ENCODE measurements around the gene FBRSL1.
"Not testable (repeated sequence)": the region's sequence is repeated elsewhere in the genome, so short reads cannot be mapped to it uniquely, and the experiment has no call there.

Gene FBRSL1

DNA sequence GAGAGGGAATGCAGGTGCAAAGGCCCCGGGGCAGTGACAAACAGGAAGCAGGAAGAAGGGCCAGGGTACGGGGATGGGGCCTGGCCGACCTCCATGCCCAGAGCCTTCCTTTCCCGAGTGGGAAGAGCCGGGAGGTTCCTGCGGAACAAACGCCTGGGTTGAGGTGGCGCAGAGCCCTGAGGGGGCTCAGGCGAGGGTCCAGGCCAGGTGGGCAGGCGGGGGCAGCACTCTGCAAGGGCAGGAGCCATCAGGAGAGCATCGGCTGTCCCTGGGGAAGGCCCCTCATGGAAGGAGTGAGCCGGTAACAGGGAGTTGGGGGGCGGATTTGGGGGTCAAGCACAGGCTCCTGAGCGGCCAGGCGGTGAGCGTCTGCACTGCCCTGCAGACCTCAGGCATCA, 18.1 kb upstream of the FBRSL1 start:
- DNase-seq = no peak

DNA sequence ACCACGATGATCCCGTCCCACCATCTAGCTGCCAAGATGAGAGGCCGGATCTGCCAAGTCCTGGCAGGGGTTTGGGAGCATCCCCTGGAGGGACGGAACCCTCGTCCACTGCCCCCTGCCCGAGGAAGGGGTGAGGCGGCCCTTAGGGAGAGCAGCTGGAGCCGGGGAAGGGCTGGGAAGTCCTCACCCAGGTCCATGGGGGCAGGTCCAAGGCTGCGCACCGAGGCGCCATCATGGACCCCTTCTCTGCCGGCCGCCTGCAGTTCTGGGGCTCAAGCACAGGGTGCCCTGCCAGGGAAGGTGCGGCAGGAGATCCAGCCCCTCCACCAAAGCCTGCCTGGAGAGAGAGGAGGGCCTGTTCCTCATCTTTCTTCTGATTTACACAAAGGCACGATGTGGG, 17.6 kb upstream of the FBRSL1 start:
- DNase-seq = no peak

DNA sequence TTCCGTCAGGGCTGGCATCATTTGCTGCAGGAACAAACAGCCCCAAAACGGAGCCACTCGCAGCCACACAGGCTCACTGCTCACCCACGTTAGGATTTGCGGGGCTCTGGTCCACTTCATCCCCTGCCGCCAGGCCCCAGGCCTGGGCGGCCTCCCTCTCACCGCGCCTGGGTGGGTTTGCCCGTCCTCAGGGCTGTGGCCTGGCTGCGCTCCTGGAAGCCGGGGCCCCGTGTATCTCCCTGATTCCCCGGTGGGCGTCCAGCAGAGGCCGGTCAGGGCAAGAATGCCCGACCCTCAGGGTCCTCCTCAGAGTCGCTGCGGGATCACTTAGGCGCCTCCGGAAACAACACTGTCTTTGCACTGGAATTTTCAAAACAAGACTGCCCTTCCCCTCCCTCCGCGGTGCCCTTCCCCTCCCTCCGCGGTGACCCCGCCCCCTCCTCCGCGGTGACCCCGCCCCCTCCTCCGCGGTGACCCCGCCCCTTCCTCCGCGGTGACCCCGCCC, 15.7 kb upstream of the FBRSL1 start:
- no peak for DNase-seq

DNA sequence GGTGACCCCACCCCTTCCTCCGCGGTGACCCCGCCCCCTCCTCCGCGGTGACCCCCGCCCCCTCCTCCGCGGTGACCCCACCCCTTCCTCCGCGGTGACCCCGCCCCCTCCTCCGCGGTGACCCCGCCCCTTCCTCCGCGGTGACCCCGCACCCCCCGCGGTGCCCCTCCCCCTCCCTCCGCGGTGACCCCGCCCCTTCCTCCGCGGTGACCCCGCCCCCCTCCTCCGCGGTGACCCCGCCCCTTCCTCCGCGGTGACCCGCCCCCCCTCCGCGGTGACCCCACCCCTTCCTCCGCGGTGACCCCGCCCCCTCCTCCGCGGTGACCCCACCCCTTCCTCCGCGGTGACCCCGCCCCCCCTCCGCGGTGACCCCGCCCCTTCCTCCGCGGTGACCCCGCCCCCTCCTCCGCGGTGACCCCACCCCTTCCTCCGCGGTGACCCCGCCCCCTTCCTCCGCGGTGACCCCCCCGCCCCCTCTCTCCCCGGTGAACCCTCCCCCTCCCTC, 15.1 kb upstream of the FBRSL1 start:
- DNase-seq = not testable (repeated sequence)

DNA sequence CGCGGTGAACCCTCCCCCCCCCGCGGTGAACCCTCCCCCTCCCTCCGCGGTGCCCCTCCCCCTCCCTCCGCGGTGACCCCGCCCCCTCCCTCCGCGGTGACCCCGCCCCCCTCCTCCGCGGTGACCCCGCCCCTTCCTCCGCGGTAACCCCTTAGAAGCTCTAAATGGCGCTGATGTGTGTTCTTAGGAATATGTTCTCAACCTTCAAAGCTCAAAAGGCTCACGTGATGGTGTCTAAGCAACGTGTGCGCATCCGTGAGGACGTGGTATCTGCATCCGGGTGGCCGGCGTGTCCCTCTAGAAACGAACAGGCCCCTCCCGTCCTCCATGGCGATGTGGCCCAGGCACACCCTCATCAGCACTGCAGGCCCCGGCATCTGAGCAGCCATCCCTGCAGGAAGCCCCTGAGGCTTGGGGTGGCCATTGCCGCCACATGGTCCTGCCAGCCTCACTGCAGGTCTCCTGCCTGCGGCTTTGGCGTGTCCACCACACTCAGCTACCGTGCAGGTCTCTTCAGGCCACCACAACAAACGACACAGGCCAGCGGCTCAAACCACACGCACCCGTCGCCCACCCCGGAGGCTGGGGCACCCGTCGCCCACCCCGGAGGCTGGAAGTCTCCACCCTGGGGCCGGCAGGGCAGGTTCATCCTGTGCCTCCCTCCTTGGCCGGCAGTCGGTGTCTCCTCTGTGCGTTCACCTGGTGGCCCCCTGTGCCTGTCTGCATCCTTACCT, 14.5 kb upstream of the FBRSL1 start:
- no peak for DNase-seq

DNA sequence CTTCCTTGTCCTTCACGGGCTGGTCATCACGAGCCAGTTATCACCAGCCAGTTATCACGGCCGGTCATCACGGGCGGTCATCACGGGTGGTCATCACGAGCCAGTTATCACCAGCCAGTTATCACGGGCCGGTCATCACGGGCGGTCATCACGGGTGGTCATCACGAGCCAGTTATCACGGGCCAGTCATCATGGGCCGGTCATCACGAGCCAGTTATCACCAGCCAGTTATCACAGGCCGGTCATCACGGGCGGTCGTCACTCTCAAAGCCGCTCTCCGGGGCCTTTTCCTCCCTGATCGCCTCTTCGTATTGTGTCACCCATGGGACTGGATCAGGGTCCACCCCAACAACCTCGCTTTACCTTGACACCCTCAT, 13.9 kb upstream of the FBRSL1 start:
- DNase-seq = no peak

DNA sequence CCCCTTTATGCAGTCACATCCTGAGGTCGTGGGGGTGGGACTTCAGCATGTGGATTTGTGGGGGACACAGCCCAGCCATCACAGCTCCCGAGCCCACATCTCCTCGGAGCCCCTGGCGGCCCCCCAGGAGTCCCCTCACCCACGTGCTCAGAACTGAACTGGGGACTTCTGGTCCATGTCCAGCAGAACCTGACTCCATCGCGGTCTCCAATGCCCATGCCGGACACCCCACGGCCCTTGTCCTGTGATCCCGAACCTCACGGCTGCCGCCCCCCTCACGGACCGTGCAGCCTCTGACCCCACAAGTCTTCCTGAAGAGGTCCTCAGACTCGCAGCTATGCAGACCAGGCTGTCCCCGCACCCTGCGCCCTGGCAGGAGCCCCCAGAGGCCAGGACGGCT, 13.5 kb upstream of the FBRSL1 start:
- no peak for DNase-seq

DNA sequence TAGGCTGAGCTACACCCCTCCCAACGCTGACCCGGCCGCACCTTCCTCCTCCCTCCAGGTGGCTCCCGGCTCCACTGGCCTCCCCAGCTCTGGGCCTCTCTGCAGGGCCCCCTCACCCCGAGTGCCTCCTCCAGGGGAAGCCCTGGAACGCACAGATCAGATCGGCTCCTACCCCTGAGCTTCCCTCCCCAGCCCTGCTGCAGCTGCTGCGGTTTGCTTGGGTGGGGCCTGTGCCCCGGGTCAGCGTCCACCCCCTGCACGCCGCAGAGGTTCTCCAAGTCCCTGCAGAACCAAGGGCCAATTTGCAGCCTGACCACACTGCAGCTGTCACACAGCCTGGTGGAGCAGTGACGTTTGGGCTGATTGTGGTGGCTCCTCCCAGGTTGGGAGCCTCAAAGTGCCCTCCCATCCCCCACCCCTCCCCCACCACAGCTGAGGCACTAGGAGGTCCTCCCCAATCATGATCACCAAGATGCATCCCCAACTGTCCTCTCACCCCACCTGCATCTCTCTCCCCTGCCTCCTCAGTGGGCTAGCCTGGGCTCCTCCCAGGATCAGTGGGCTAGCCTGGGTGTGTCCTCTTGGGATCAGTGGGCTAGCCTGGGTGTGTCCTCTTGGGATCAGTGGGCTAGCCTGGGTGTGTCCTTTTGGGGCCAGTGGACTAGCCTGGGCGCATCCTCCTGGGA, 12.8 kb upstream of the FBRSL1 start:
- no peak for DNase-seq

DNA sequence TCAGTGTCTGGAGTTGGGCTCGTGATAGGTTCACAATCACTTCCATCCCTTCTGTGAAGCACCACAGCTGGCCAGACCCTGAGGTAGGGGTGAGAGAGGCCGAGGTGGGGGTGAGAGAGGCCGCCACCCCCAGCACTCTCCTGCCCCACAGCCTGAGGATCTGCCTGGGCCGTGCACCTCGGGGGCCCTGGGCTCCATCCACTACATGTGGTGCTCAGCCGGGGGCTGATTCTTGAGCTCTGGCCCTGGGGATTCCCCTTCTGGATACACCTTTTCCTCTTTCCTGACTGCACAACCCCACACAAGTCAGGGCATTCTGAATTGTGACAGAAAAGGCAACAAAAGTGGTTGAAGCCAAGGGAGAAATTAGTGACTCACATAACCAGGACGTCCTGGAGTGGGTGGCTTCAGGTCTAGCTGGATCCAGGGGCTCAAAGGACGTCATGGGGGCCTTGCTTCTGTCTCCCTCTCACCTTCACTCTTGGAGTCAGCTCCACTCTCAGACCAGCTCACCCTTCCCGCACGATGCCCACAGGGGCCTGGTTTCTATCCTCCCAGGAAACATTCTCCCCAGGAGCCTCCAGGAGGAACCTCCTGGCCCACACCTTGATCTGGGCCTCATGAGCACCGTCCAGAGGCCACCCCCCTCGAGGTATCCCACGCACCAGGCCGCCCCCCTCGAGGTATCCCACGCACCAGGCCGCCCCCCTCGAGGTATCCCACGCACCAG, 12.1 kb upstream of the FBRSL1 start:
- DNase-seq = no peak

DNA sequence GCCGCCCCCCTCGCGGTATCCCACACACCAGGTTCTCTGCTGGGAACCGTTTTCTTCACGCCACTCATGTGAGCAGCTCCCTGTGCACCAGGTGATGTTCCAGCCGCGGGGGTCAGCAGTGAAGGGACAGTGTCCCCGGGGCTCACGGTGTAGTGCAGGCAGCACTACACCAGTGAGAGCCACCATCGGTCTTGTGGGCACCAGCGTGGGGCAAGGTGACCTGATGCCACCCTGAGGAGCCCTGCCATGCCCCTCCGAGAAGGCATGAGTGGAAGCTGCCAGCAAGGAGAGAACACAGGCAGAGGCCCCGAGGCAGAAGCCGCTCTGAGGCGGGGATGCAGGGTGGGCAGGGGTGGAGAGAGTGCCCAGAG, 11.5 kb upstream of the FBRSL1 start:
- DNase-seq = no peak

DNA sequence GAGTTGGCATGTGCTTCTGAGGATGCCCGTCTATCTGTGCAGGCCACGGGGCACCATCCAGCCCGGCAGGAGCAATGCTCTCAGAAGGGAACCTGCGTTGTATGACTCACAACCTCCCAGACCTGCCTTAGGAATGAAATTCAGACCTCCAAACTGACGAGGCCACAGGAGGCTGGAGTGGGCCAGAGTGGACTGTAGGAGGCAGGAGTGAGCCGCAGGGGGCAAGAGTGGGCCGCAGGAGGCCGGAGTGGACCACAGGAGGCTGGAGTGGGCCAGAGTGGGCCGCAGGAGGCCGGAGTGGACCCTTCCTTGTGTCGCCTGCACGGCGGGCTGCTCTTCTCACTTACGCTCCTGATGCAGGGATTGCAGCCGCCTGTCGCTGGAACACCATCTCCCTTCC, 11.1 kb upstream of the FBRSL1 start:
- no peak for DNase-seq

DNA sequence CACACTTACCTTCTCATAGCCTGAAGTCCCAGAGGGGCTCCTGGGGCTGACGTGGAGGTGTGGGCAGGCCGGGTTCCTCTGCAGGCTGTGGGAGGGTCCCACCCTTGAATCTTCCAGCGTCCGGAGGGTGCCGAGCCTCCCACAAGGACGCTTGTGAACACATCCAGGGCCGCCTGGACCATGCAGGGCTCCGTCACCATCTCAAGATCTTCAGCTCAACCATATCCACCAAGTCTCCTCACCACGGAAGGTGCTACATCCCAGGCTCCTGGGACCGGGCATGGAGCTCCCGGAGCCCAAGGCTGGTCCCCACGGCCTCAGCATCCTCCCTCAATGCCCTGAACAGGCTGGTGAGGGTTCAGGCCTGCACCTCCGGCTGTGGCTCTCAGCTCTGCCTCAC, 10.7 kb upstream of the FBRSL1 start:
- DNase-seq = no peak

DNA sequence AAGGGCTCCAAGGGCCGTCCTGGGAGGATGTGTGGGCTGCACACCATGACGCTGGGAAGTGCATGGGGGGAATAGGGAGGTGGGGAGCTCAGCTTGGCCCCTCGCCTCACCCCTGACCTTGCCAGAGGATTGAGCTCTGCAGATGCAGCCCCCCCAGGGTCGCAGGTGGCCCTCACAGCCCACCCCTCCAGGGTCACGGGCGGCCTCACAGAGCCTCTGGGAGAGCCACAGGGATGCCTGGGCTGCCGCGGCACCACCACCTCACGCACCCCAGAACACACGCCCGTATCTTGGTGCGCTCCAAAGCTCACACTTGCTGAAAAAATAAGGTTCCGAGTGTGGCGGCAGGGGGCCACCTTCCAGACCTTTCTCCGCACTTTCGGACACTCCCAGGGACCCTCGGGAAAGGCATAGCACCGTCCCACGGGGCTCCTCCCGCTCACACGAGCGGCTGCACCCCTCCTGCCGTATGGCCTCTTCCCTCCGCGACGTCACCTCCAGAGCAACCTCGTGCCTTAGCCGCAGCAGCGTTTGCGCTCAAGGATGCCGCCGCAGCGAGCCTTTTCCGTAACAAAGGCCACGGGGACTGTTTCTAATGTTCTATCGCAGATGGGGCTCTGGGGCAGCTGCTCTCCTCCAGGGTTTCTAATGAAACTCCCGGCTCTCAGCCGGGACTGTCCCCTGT, 9.9 kb upstream of the FBRSL1 start:
- no peak for DNase-seq

DNA sequence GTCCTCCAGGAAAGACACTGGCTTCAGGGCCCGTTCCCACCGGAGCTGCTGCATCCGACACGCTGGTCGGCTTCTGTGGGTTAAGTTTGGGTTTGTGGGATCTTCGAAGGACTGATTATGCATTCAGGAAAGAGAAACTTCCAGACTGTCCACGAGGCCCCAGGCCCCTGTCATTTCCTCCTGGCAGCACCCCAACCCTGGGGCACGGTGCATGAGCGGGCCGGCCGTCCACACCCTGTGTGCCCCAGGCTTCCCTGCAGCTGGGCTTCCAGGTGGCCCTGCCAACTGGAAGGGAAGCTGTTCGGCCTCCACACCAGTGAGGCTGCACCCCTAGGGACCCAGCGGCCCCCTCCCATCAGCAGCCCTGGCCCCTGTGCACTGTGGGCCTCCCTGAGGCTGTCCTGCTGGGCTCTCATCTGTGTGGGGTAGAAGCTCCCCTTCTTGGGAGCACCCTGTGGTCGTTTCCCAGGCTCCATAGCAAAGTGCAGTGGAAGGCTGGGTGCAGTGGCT, 9.3 kb upstream of the FBRSL1 start:
- DNase-seq = no peak

DNA sequence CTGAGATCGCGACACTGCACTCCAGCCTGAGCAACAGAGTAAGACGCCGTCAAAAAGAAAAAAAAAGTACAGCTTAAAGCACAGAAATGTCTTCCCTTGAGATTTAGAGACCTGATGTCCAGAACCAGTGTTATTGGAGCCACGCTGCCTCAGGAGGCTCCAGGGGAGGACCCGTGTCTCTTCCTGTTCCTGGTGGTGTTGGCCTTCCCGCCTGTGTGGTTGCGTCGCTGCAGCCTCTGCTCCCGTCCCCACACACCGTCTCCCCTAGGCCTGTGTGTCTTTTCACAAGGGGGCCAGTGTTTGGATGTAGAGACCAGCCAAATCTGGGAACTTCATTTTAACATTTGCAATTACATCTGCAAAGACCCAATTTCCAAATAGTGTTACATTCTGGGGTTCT, 8.6 kb upstream of the FBRSL1 start:
- no peak for DNase-seq

DNA sequence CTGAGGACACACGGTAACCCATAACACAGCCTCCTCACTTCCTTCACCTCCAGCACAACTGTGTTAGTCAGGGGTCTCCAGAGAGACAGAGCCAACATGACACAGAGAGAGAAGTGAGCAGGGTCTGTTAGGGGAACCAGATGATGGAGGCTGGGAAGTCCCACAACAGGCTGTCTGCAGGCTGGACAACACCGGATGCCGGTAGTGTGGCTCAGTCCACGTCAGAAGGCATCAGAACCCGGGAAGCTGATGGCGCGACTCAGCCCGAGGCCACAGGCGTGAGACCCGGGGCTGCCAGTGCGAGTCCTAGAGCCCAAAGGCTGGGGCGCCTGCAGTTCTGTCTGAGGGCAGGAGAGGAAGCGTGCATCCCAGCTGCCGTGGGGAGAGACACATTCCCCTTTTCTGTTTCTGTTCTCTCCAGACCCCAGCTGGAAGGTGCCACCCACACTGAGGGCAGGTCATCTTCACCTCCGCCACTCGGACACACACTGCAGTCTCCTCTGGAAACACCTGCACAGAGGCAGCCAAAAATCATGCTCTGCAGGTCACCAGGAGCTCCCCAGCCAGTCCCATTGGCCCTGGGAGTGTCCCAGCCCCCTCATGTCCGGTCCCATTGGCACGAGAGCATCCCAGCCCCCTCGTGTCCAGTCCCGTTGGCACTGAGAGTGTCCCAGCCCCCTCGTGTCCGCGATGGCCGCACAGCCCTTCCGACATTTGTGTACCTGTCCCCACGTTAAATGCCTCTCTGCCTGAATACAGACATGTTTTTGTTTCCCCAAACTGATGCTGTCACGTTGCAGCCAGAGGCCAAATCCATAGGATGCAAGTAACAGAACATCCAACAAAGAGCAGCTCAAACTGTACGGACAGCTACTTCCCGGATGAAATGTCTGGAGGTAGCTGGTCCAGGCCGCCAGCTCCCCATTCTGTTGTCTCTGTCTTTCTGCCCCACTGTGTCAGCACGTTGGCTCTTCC, 7.9 kb upstream of the FBRSL1 start:
- no peak for DNase-seq

DNA sequence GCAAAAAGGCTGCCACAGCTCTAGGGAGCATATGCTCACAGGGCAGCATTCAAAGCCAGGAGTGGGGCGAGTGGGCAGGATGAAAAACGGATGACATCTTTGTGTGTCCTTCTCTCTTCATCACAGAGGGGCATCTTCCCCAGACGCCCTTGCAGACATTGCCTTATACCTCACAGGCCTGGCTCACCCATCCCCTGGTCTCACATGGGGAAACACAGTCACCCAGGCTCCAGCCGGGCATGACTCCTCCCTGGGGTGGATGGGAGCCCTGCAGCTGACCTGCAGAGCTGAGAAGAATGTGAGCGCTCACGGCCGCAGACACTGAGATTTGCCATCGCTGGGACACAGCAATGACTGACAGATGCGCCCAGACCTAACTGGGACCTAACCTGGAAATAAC, 7.2 kb upstream of the FBRSL1 start:
- DNase-seq = no peak

DNA sequence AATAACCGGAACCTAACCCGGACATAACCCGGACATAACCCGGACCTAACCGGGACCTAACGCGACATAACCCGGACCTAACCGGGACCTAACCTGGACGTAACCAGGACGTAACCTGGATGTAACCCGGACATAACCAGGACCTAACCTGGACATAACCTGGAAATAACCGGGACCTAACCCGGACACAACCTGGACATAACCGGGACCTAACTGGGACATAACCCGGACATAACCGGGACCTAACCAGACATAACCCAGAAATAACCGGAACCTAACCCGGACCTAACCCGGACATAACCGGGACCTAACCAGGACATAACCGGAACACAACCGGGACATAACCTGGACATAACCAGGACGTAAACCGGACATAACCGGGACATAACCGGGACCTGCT, 6.7 kb upstream of the FBRSL1 start:
- DNase-seq = no peak

DNA sequence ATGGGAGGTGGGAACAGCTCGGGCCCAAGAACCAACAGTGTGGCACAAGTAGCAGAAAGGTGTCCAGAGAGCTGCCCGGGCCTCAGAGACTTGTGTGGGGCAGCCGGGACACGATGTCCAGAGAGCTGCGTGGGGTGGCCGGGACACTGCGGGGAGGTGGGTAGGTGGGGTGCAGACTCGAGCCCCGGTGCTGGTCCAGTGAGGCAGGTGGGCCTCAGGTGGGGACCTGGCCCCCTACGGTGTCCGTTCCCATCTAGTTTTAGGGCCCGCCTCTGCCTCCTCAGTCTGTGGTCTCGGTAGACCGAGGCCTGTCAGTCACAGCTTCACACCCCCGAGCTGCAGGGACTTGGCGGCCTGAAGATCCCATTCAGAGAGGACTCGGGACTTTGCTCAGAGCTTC, 6.3 kb upstream of the FBRSL1 start:
- no peak for DNase-seq

DNA sequence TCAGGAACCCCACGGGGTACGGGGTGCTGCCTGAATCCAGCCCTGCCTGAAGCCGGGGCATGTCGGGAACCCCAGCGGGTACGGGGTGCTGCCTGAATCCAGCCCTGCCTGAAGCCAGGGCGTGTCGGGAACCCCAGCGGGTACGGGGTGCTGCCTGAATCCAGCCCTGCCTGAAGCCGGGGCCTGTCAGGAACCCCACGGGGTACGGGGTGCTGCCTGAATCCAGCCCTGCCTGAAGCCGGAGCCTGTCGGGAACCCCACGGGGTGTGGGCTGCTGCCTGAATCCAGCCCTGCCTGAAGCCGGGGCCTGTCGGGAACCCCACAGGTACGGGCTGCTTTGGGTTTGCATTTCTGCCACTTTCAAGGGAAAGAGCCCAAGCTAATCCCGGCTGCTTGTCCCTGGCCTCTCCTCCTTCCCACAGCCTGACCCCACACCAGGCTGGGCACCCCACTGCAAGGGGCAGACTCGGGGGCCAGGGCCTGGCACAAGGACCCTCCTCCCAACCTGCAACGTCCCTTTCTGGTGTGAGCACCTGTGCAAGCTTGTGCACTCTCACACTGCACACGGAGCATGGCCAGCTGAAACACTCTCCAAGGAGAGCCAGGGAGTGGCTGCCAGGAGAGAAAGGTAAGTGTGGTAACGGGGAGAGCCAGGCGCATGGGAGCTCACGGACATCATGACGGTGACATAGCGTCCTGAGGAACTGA, 5.6 kb upstream of the FBRSL1 start:
- DNase-seq = no peak

DNA sequence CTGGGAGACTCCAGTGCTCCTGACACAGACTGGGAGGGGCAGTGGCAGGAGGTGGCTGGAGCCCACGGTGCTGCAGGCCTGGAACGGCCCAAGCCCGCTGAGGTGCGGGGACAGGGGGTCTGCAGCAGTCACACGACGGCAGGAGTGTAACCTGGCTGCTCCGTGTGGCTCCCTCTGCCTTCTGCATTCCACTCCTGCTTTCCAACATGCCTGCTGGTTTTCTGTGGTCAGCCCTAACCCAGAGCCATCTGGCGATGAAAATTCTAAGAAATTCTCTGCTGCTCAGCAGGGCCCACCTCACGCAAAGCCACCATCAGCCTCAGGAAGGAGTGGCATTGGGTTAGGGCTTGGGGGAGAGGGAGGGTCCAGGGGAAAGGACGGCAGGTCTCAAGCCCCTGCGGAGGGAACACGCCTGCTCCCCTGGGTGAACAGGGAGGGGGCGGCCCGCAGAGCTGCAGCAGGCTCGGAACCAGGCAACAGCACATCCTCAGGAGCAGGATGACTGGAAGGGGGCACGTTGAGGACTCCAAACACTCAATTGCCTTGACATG, 5.0 kb upstream of the FBRSL1 start:
- DNase-seq = no peak

Measured in activated CD4-positive, CD25-positive, alpha-beta regulatory T cell treated with anti-CD3 and anti-CD28 coated beads, Interleukin-2, amount 50 U/mL, for 72 hours (primary cell).